Ovary (tissue), 9 donors: Measurements from ENCODE around the gene FOSL2. TPM values are rescaled to one million over a fixed set of nuclear protein-coding genes. Genes with fewer than 3 reads are reported as not detected.

ENCODE experiments used
- DNase-seq, 5 donors: peaks; one replicate each; pipeline ENCODE4 v3.0.0-alpha.2; 2019 to 2020
- H3K27ac ChIP-seq, 2 donors: fragments of 200-600 bp; one replicate each; pipeline versions ENCODE4 v1.5.1 to v1.8.0; 2019 to 2022
- H3K27me3 ChIP-seq: fragments of 200-600 bp; one replicate; pipeline ENCODE4 v1.8.0; 2022
- H3K36me3 ChIP-seq: fragments of 200-600 bp; sonication (generic); one replicate; pipeline ENCODE4 v1.5.1; 2019
- H3K4me1 ChIP-seq: one replicate; pipeline ENCODE4 v1.8.1; 2013; ENCODE audit warnings: mild to moderate bottlenecking, moderate library complexity; ENCODE audit not compliant: insufficient read depth
- H3K4me3 ChIP-seq: fragments of 200-600 bp; sonication (generic); one replicate; pipeline ENCODE4 v1.5.1; 2017
- H3K9me3 ChIP-seq, 2 donors: fragments of 200-600 bp in 1 of 2; sonication (generic) in 1 of 2; one replicate each; pipeline versions ENCODE4 v1.5.1 to v1.8.1; 2013 to 2019; ENCODE audit warnings: mild to moderate bottlenecking in 1 of 2, moderate library complexity in 1 of 2
- EP300 ChIP-seq: sonication (generic); formaldehyde crosslinking; IDR thresholded peaks from one replicate; pipeline ENCODE4 v1.6.1; 2017; ENCODE audit warnings: antibody characterized with exemption
- POLR2A ChIP-seq: fragments of 450-650 bp; IDR thresholded peaks from one replicate; pipeline ENCODE4 v1.6.1; 2017; ENCODE audit warnings: antibody characterized with exemption, mild to moderate bottlenecking, moderate library complexity
- whole genome bisulfite sequencing, 3 donors: extraction: QIAGEN DNeasy Blood & Tissue Kit in 1 of 3; methylation state at CpG; one replicate each; pipeline versions ENCODE4 v1.1.5 to v1.1.7; 2013 to 2017; 5-methylcytosine and 5-hydroxymethylcytosine counted together
- intact Hi-C, 4 donors: fragments of 100-400 bp; cut with DNase I; formaldehyde crosslinking; loops; one replicate each; pipeline versions ENCODE4 v1.11.0 to v1.15.1; 2022 to 2023
- polyA plus RNA-seq, 2 donors: library from polyadenylated mRNA; stranded (reverse); fragments of 200-250 nt in 1 of 2; fragments of 350-450 nt in 1 of 2; fragmentation: Illumina TruSeq in 1 of 2; extraction: RNeasy Lipid Tissue Mini Kit (QIAGEN cat#74804) in 1 of 2; gene quantifications; one replicate each; pipeline ENCODE4 v1.2.3, GENCODE V29; 2013 to 2014
- total RNA-seq, 7 donors: library from RNA; depleted of rRNA in 2 of 7; stranded (reverse); fragments of >200 nt in 2 of 7; fragmentation: NEBNext Ultra II Directional in 3 of 7; extraction: Animal tissue kit (Norgen Biotek cat#: 25700) in 3 of 7; gene quantifications; one replicate each; pipeline versions ENCODE4 v1.1.0 to v1.2.4, GENCODE V29; 2016 to 2023
- TF ChIP-seq, protein P1 (sequence below), 3 donors: fragments of 450-650 bp in 2 of 3; fragments of 200-600 bp in 1 of 3; IDR thresholded peaks; one replicate each; pipeline versions ENCODE4 v1.5.1 to v1.8.0; 2016 to 2022; ENCODE audit warnings: antibody characterized with exemption in 3 of 3, mild to moderate bottlenecking in 1 of 3
- donor health status: DM: no; HTN: no; CAD: no; lungs with moderate emphysema.
- donor health status: DM: no; HTN: no; CAD: no.
- donor health status: Bipolar disorder and iron deficiency.
- donor health status: DM: yes; HTN: yes; CAD: no.
- donor health status: DM: no; HTN: no; CAD: no.
- donor health status: DM: yes; HTN: yes; CAD: no.

Gene FOSL2
- total and polyA plus RNA-seq, 9 donors: 56.2 to 322 (median 146) TPM

DNA sequence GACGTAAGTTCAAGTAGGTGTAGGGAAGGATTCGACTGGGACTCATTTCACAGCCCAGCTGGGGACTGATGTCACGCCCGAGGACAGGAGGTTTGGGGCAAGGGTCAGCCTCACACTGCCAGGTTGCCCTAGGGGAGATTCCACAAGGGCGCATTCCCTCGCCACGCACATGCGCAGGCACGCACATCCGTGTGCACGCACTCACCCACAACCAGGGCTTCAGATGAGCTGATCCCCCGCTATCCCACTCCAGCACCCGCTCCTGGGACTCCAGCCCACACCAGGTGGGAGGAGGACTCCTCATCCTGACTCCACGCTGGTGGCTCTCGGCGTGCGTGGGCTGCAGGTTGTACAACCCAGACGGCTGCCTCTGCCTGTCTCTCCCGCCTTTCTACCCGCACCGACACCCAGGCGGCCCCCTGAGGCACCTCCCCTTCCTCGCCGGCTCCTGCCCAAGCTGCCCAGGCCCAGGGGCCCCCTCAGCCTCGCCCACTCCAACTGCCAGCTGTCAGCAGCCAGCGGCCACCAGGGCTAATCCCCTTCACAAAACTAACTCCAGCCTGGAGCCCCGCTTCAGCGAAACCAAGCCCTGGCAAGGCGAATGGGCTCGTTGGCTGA lies 47.8 kb upstream of the FOSL2 start:
- Histone ChIP-seq H3K4me3 (no peak overlapping the region), H3K4me1 (peaks cover 10% of the 10 kb centered on the region), H3K36me3 (no peaks in the 10 kb centered on the region), H3K27ac (no peak overlapping the region), H3K9me3 (no peaks in the 10 kb centered on the region), H3K27me3 (no peaks in the 10 kb centered on the region)
- intact Hi-C loops: loop anchor here in 2 of 4 donors (5.0 kb wide), 3 partner anchors 42 to 623 kb away; partner anchors contain the start of gene FOSL2 (in 1 of the 2)
- peak in 1 of 5 donors; percentile 32 for DNase-seq
- TF ChIP-seq, protein P1, sequence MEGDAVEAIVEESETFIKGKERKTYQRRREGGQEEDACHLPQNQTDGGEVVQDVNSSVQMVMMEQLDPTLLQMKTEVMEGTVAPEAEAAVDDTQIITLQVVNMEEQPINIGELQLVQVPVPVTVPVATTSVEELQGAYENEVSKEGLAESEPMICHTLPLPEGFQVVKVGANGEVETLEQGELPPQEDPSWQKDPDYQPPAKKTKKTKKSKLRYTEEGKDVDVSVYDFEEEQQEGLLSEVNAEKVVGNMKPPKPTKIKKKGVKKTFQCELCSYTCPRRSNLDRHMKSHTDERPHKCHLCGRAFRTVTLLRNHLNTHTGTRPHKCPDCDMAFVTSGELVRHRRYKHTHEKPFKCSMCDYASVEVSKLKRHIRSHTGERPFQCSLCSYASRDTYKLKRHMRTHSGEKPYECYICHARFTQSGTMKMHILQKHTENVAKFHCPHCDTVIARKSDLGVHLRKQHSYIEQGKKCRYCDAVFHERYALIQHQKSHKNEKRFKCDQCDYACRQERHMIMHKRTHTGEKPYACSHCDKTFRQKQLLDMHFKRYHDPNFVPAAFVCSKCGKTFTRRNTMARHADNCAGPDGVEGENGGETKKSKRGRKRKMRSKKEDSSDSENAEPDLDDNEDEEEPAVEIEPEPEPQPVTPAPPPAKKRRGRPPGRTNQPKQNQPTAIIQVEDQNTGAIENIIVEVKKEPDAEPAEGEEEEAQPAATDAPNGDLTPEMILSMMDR (IDR thresholded peaks at IDR 0.05): no peak
- TF ChIP-seq POLR2A (no peak), EP300 (no peak)
- WGBS, 3 donors: 83 to 90% (median 88%) methylated on average over 29 to 30 of the region's 30 CpGs

DNA sequence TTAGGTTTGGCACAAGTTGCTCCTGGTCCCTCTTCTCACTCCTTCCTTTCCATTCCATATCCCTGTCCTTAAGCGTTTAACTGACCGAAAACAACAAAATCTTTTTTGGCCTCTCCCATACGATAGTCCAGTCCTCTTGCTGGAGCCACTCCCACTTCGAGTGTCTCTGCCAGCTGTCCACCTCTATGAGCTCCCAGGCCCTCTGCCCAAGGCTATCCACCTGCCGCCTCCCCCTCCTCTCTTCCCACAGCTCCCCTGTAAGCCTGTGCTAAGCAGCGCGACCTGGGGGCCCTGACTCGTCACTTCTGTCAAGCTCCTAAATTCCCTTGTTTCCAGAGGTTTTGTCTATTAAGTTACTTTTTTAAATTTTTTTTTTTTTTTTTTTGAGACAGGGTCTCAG lies 47.0 kb upstream of the FOSL2 start:
- intact Hi-C loops: loop anchor here in 1 of 4 donors (5.0 kb wide), 1 partner anchor 42 kb away; no protein-coding TSS in a partner anchor
- Histone ChIP-seq H3K27ac (no peak overlapping the region), H3K9me3 (no peaks in the 10 kb centered on the region), H3K27me3 (no peaks in the 10 kb centered on the region), H3K4me3 (no peak overlapping the region), H3K36me3 (no peaks in the 10 kb centered on the region), H3K4me1 (peaks cover 9% of the 10 kb centered on the region)
- no peak for TF ChIP-seq POLR2A
- TF ChIP-seq, protein P1 (IDR thresholded peaks at IDR 0.05): no peak
- TF ChIP-seq EP300: no peak
- DNase-seq: peak in 1 of 5 donors; percentile 38
- 47 to 61% (median 54%) methylated on average over 8 of the region's 8 CpGs for WGBS, 3 donors

DNA sequence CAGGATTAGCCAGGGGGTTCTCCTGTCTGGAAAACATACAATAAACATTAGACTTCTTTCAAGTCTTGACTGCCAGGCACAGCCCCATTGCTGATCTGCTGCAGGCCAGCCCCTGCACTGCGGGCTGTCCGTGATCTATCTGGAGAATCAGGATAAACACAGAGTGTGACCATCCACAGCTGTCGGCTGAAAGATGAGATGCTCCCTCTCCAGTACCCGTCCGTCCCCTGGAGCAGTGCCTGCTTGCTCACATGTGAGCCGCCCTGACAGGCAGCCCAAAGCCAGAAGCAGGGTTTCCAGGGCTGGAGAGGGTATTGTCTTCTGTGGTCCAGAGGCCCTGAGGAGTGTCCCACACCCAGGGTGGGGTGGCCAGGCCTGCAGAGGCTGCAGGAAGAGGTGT lies 46.1 kb upstream of the FOSL2 start:
- no peaks in the 10 kb centered on the region for H3K36me3 ChIP-seq
- no peaks in the 10 kb centered on the region for H3K9me3 ChIP-seq
- intact Hi-C loops: loop anchor here in 1 of 4 donors (5.0 kb wide), 1 partner anchor 41 kb away; no protein-coding TSS in a partner anchor
- peak in 1 of 5 donors; percentile 22 for DNase-seq
- WGBS, 3 donors: 60 to 77% (median 71%) methylated on average over 6 of the region's 6 CpGs
- peaks cover 8% of the 10 kb centered on the region for H3K4me1 ChIP-seq
- H3K4me3 ChIP-seq: no peak overlapping the region
- TF ChIP-seq, protein P1 (IDR thresholded peaks at IDR 0.05): no peak
- TF ChIP-seq EP300 (no peak), POLR2A (no peak)
- H3K27me3 ChIP-seq: no peaks in the 10 kb centered on the region
- no peak overlapping the region for H3K27ac ChIP-seq

DNA sequence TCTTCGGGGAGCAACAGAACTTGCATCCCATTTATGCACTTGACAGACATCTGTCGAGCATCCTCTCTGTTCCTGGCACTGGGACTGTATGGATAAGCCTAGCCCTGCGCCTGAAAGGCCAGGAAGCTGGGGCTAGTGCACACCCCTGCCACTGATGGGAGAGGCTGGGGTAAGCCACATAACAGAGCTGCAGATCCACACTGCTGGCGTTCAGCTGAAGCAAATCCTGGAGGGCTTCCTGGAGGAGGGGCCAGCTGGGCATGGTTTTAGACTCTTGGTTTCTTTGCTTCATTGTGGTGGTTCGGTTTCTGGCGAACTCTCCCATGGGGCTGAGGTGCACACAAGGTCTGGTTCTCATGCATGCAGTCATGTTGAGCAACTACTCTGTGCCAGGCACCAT lies 45.5 kb upstream of the FOSL2 start:
- intact Hi-C loops: loop anchor here in 1 of 4 donors (5.0 kb wide), 1 partner anchor 40 kb away; no protein-coding TSS in a partner anchor
- no peak overlapping the region for H3K4me3 ChIP-seq
- WGBS, 3 donors: 92 to 98% (median 94%) methylated on average over 6 of the region's 6 CpGs

More for the DNA sequence above, 45.5 kb upstream of the FOSL2 start:
- peaks cover 9% of the 10 kb centered on the region for H3K4me1 ChIP-seq
- DNase-seq: peak in 2 of 5 donors; percentile 15 to 20
- no peaks in the 10 kb centered on the region for H3K27me3 ChIP-seq
- no peaks in the 10 kb centered on the region for H3K9me3 ChIP-seq
- no peaks in the 10 kb centered on the region for H3K36me3 ChIP-seq
- no peak overlapping the region for H3K27ac ChIP-seq
- TF ChIP-seq POLR2A (no peak), EP300 (no peak)
- TF ChIP-seq, protein P1 (IDR thresholded peaks at IDR 0.05): no peak
